ENCODE results near the gene KCNA10.

GRCh38 chr1:110526201-110526780 is 7.3 kb upstream of the KCNA10 start:
- TF ChIP-seq POLR2AphosphoS5 (IDR thresholded peaks at IDR 0.05; ENCODE audit: low read depth, low read length) = no peak
- TF ChIP-seq POLR2A (IDR thresholded peaks at IDR 0.05; ENCODE audit: low read depth, low read length) = no peak
- no peak for TF ChIP-seq TAF1 (IDR thresholded peaks at IDR 0.05; ENCODE audit: borderline replicate concordance, low read depth, low read length)

Data from GM12892 (cell line).